SK-N-SH (cell line): ENCODE measurements around the gene PHKG2. TPM values are rescaled to one million over a fixed set of nuclear protein-coding genes. Genes with fewer than 3 reads are reported as not detected.
A peak's percentile ranks its signal among the peaks of the same experiment; 100 is the strongest.

ENCODE experiments used
- CTCF ChIA-PET: fragments of 300-600, 350-600 bp; formaldehyde crosslinking; extraction: SDS; loops from one replicate; lab custom pipeline; 2021; lab: Yijun Ruan, JAX
- POLR2A ChIA-PET: fragments of 350-600 bp; sonication (Branson Sonifier 250); formaldehyde crosslinking; extraction: SDS; loops from one replicate; lab custom pipeline; 2020; ENCODE audit warnings: antibody characterized with exemption, inconsistent platforms; lab: Yijun Ruan, JAX
- DNase-seq: peaks from one replicate; pipeline ENCODE4 v3.0.0; 2012
- H2AFZ ChIP-seq: fragments of 200-600 bp; sonication (generic); 2 replicates; pipeline ENCODE4 v1.8.1; 2016; ENCODE audit warnings: antibody characterized with exemption, mild to moderate bottlenecking, low read depth
- H3F3A ChIP-seq: fragments of 200-600 bp; sonication (generic); replicated peaks from 2 replicates; pipeline ENCODE3; 2016; ENCODE audit warnings: antibody characterized with exemption, mild to moderate bottlenecking; ENCODE audit not compliant: insufficient read depth
- H3K27ac ChIP-seq, 2 experiments: fragments of 200-500 bp in 1 of 2; fragments of 200-600 bp in 1 of 2; sonication (Bioruptor generic) in 1 of 2; sonication (generic), shearing (Covaris generic) in 1 of 2; 2 replicates each; pipeline versions ENCODE4 v1.5.1 to v1.6.1; 2014 to 2016; ENCODE audit warnings: low read depth in 2 of 2, inconsistent platforms in 1 of 2, low read length in 1 of 2, mild to moderate bottlenecking in 1 of 2, mixed read lengths in 1 of 2
- H3K27me3 ChIP-seq: fragments of 200-600 bp; sonication (generic), shearing (Covaris generic); 2 replicates; pipeline ENCODE4 v1.6.1; 2016; ENCODE audit warnings: mixed run types; ENCODE audit not compliant: insufficient read depth
- H3K36me3 ChIP-seq, 2 experiments: fragments of 200-500 bp in 1 of 2; fragments of 200-600 bp in 1 of 2; sonication (Bioruptor generic) in 1 of 2; sonication (generic) in 1 of 2; replicated peaks in 1 of 2; 2 replicates each; pipeline versions ENCODE3 to v1.5.1; 2014 to 2016; ENCODE audit warnings: low read length in 1 of 2, mild to moderate bottlenecking in 1 of 2; ENCODE audit not compliant: insufficient read depth in 2 of 2, control insufficient read depth in 1 of 2
- H3K4me1 ChIP-seq, 2 experiments: fragments of 200-500 bp in 1 of 2; fragments of 200-600 bp in 1 of 2; sonication (Bioruptor generic) in 1 of 2; sonication (generic), shearing (Covaris generic) in 1 of 2; 2 replicates each; pipeline versions ENCODE4 v1.5.1 to v1.6.1; 2014 to 2016; ENCODE audit warnings: low read depth in 1 of 2, low read length in 1 of 2, mixed run types in 1 of 2; ENCODE audit not compliant: insufficient read depth in 2 of 2, control insufficient read depth in 1 of 2
- H3K4me2 ChIP-seq: fragments of 200-600 bp; sonication (generic), shearing (Covaris generic); 2 replicates; pipeline ENCODE4 v1.6.1; 2017; ENCODE audit warnings: mixed run types
- H3K4me3 ChIP-seq, 2 experiments: fragments of 200-500 bp in 1 of 2; fragments of 200-600 bp in 1 of 2; sonication (Bioruptor generic) in 1 of 2; sonication (generic), shearing (Covaris generic) in 1 of 2; 2 replicates each; pipeline versions ENCODE4 v1.5.1 to v1.8.1; 2014 to 2016; ENCODE audit warnings: low read depth in 2 of 2, inconsistent platforms in 1 of 2, low read length in 1 of 2, mild to moderate bottlenecking in 1 of 2, mixed read lengths in 1 of 2, moderate library complexity in 1 of 2
- H3K79me2 ChIP-seq: fragments of 200-600 bp; sonication (generic); 2 replicates; pipeline ENCODE4 v1.8.1; 2017; ENCODE audit warnings: mild to moderate bottlenecking; ENCODE audit not compliant: insufficient read depth
- H3K9ac ChIP-seq: fragments of 200-600 bp; sonication (generic); 2 replicates; pipeline ENCODE4 v1.6.1; 2017; ENCODE audit warnings: mixed run types
- H3K9me2 ChIP-seq: fragments of 200-600 bp; sonication (generic); 2 replicates; pipeline ENCODE4 v1.6.1; 2017; ENCODE audit warnings: mixed run types
- H3K9me3 ChIP-seq: fragments of 200-600 bp; sonication (generic); 2 replicates; pipeline ENCODE4 v1.6.1; 2017; ENCODE audit warnings: mixed run types, mild to moderate bottlenecking, moderate library complexity
- H4K20me1 ChIP-seq: fragments of 200-600 bp; sonication (generic); 2 replicates; pipeline ENCODE4 v1.6.1; 2017; ENCODE audit warnings: mild to moderate bottlenecking, mixed run types; ENCODE audit not compliant: insufficient read depth
- CHD2 ChIP-seq: fragments of 150-350 bp; IDR thresholded peaks from 2 replicates; pipeline ENCODE4 v1.6.1; 2018; ENCODE audit warnings: low read length; ENCODE audit not compliant: partially characterized antibody
- ELF1 ChIP-seq: IDR thresholded peaks from 2 replicates; pipeline ENCODE4 v1.4.0; 2012
- EP300 ChIP-seq, 2 experiments: IDR thresholded peaks; 2 replicates each; pipeline versions ENCODE4 v1.4.0 to v1.6.1; 2012; ENCODE audit warnings: borderline replicate concordance in 1 of 2, low read depth in 1 of 2, low read length in 1 of 2
- FOSL2 ChIP-seq: IDR thresholded peaks from 2 replicates; pipeline ENCODE4 v1.4.0; 2012; ENCODE audit warnings: low read depth, mild to moderate bottlenecking, moderate library complexity, borderline replicate concordance
- FOXJ3 ChIP-seq: sonication (generic); formaldehyde crosslinking; IDR thresholded peaks from 2 replicates; pipeline ENCODE4 v1.5.1; 2020; ENCODE audit warnings: mild to moderate bottlenecking, missing genetic modification reagents
- FOXM1 ChIP-seq: IDR thresholded peaks from 2 replicates; pipeline ENCODE4 v1.4.0; 2012; ENCODE audit warnings: low read depth, mild to moderate bottlenecking
- GABPA ChIP-seq: IDR thresholded peaks from 2 replicates; pipeline ENCODE4 v1.4.0; 2012; ENCODE audit warnings: low read depth, mild to moderate bottlenecking
- GATA2 ChIP-seq: sonication (generic); formaldehyde crosslinking; IDR thresholded peaks from 2 replicates; pipeline ENCODE4 v1.5.0; 2020; ENCODE audit warnings: mild to moderate bottlenecking, missing genetic modification reagents
- JUND ChIP-seq: IDR thresholded peaks from 2 replicates; pipeline ENCODE4 v1.4.0; 2012
- MEF2A ChIP-seq: IDR thresholded peaks from 2 replicates; pipeline ENCODE4 v1.4.0; 2012; ENCODE audit warnings: low read depth, borderline replicate concordance
- MXI1 ChIP-seq: IDR thresholded peaks from 2 replicates; pipeline ENCODE4 v1.6.1; 2012; ENCODE audit warnings: mild to moderate bottlenecking, low read depth, low read length, improper control_type of control experiment
- POLR2AphosphoS5 ChIP-seq: IDR thresholded peaks from 2 replicates; pipeline ENCODE4 v1.6.1; 2012; ENCODE audit warnings: low read depth, low read length
- RAD21 ChIP-seq: IDR thresholded peaks from 2 replicates; pipeline ENCODE4 v1.6.1; 2012; ENCODE audit warnings: mild to moderate bottlenecking, low read length
- SMC3 ChIP-seq: IDR thresholded peaks from 2 replicates; pipeline ENCODE4 v1.6.1; 2012; ENCODE audit warnings: low read depth, low read length, improper control_type of control experiment
- TAF1 ChIP-seq: IDR thresholded peaks from 2 replicates; pipeline ENCODE4 v1.6.1; 2012; ENCODE audit warnings: low read depth, mild to moderate bottlenecking, low read length, moderate library complexity, borderline replicate concordance
- TCF12 ChIP-seq: IDR thresholded peaks from 2 replicates; pipeline ENCODE4 v1.4.0; 2012
- TEAD4 ChIP-seq: IDR thresholded peaks from 2 replicates; pipeline ENCODE4 v1.4.0; 2012; ENCODE audit warnings: mild to moderate bottlenecking, borderline replicate concordance; ENCODE audit not compliant: insufficient read depth
- YY1 ChIP-seq: IDR thresholded peaks from 2 replicates; pipeline ENCODE4 v1.4.0; 2012; ENCODE audit warnings: low read depth, mild to moderate bottlenecking
- WGBS: methylation state at CpG from one replicate; pipeline ENCODE4 v1.1.6; 2017; ENCODE audit warnings: low lambda C conversion rate; 5-methylcytosine and 5-hydroxymethylcytosine counted together
- polyA plus RNA-seq, 3 experiments: library from polyadenylated mRNA; depleted of rRNA; stranded (reverse); fragments of >200 nt; gene quantifications; 2 replicates each; pipeline ENCODE4 v1.2.3, GENCODE V29; 2012
- TF ChIP-seq, protein P1 (sequence below): fragments of 200-600 bp; sonication (generic); IDR thresholded peaks from 2 replicates; pipeline ENCODE4 v1.6.1; 2017; ENCODE audit warnings: antibody characterized with exemption, mild to moderate bottlenecking, moderate library complexity
- TF ChIP-seq, protein P2 (sequence below): IDR thresholded peaks from 2 replicates; pipeline ENCODE4 v1.6.1; 2012; ENCODE audit warnings: mild to moderate bottlenecking, low read depth, low read length, moderate library complexity
- TF ChIP-seq, protein P3 (sequence below): IDR thresholded peaks from 2 replicates; pipeline ENCODE4 v1.4.0; 2012; ENCODE audit warnings: low read depth, borderline replicate concordance
- TF ChIP-seq, protein P4 (sequence below): IDR thresholded peaks from 2 replicates; pipeline ENCODE4; 2012
- TF ChIP-seq, protein P5 (sequence below): IDR thresholded peaks from 2 replicates; pipeline ENCODE4 v1.4.0; 2012; ENCODE audit warnings: low read depth

Gene PHKG2, protein sequence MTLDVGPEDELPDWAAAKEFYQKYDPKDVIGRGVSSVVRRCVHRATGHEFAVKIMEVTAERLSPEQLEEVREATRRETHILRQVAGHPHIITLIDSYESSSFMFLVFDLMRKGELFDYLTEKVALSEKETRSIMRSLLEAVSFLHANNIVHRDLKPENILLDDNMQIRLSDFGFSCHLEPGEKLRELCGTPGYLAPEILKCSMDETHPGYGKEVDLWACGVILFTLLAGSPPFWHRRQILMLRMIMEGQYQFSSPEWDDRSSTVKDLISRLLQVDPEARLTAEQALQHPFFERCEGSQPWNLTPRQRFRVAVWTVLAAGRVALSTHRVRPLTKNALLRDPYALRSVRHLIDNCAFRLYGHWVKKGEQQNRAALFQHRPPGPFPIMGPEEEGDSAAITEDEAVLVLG
- polyA plus RNA-seq (2012; rRNA removed): 45.8 and 54.2 TPM in 2 replicates
- polyA plus RNA-seq (2012; cell fraction: cytosol; rRNA removed): 17.3 and 21.5 TPM in 2 replicates
- 194 and 207 TPM in 2 replicates for polyA plus RNA-seq (2012; cell fraction: nucleus; rRNA removed)

DNA sequence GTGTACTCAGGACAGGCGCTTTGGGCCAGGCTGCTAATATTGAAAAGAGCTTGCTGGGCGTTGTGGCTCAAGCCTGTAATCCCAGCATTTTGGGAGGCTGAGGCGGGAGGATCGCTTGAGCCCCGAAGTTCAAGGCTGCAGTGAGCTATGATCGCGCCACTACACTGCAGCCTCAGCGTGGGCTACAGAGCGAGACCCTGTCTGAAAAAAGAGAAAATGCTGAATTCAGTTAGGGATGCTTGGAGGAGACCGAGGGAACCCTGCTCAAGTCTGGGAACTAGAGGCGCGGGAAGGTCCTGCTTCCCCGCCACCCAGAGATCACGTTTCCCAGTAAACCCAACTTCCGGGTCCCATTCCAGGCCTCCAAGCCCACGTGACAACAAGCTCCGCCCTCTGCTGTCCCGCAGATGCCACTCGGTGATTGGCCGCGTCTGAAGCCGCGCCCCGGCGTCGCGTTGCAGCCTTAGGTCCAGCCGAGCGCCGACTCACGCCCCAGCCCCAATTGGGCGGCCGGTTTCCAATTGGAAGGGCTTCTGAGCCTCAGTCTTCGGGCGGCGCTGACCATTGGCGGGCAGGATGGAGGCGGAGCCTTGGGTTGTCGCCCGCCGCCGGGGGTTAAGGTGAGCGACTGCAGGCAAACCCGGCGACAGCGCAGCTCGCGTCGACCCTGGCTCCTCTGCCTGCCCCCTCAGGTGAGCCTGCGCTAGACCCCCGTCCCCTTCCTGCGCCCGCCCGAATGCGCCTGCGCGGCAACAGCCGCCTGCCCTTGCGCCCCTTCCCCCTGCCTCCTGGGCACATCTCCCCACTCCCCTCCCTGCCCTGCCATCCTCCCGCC is at the start of gene PHKG2:
TSS of gene PHKG2 (plus strand) at position 627 of the 835 bp plus-strand sequence. CDS start 396 bp downstream, outside the sequence.
- Histone ChIP-seq H2AFZ (peak within 1 kb of the TSS; percentile 78), H3K36me3 (peaks cover 12 to 32% of the 10 kb centered on the region in 2 experiments)
- 3% methylated on average over 24 of the region's 60 CpGs for WGBS
- no peak for TF ChIP-seq FOXJ3 (CRISPR knock-in tag)
- TF ChIP-seq YY1: no peak
- no peak for TF ChIP-seq FOSL2
- TF ChIP-seq RAD21: no peak
- peak; percentile 99 for TF ChIP-seq MXI1
- no peak for TF ChIP-seq GATA2
- TF ChIP-seq, protein P1, sequence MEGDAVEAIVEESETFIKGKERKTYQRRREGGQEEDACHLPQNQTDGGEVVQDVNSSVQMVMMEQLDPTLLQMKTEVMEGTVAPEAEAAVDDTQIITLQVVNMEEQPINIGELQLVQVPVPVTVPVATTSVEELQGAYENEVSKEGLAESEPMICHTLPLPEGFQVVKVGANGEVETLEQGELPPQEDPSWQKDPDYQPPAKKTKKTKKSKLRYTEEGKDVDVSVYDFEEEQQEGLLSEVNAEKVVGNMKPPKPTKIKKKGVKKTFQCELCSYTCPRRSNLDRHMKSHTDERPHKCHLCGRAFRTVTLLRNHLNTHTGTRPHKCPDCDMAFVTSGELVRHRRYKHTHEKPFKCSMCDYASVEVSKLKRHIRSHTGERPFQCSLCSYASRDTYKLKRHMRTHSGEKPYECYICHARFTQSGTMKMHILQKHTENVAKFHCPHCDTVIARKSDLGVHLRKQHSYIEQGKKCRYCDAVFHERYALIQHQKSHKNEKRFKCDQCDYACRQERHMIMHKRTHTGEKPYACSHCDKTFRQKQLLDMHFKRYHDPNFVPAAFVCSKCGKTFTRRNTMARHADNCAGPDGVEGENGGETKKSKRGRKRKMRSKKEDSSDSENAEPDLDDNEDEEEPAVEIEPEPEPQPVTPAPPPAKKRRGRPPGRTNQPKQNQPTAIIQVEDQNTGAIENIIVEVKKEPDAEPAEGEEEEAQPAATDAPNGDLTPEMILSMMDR: no peak
- TF ChIP-seq, protein P2, sequence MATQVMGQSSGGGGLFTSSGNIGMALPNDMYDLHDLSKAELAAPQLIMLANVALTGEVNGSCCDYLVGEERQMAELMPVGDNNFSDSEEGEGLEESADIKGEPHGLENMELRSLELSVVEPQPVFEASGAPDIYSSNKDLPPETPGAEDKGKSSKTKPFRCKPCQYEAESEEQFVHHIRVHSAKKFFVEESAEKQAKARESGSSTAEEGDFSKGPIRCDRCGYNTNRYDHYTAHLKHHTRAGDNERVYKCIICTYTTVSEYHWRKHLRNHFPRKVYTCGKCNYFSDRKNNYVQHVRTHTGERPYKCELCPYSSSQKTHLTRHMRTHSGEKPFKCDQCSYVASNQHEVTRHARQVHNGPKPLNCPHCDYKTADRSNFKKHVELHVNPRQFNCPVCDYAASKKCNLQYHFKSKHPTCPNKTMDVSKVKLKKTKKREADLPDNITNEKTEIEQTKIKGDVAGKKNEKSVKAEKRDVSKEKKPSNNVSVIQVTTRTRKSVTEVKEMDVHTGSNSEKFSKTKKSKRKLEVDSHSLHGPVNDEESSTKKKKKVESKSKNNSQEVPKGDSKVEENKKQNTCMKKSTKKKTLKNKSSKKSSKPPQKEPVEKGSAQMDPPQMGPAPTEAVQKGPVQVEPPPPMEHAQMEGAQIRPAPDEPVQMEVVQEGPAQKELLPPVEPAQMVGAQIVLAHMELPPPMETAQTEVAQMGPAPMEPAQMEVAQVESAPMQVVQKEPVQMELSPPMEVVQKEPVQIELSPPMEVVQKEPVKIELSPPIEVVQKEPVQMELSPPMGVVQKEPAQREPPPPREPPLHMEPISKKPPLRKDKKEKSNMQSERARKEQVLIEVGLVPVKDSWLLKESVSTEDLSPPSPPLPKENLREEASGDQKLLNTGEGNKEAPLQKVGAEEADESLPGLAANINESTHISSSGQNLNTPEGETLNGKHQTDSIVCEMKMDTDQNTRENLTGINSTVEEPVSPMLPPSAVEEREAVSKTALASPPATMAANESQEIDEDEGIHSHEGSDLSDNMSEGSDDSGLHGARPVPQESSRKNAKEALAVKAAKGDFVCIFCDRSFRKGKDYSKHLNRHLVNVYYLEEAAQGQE: 0 out of 2 replicates have a peak, but pooled peaks have one; percentile 31
- no peak for TF ChIP-seq MEF2A
- peak; percentile 48; the same call in 1 of the 2 replicates for TF ChIP-seq GABPA
- TF ChIP-seq EP300 (IDR thresholded peaks at IDR 0.05; ENCODE audit: borderline replicate concordance in 1 of 2, low read depth in 1 of 2, low read length in 1 of 2): no peak
- TF ChIP-seq TEAD4: no peak
- TF ChIP-seq JUND: no peak
- TF ChIP-seq SMC3: no peak
- TF ChIP-seq, protein P3, sequence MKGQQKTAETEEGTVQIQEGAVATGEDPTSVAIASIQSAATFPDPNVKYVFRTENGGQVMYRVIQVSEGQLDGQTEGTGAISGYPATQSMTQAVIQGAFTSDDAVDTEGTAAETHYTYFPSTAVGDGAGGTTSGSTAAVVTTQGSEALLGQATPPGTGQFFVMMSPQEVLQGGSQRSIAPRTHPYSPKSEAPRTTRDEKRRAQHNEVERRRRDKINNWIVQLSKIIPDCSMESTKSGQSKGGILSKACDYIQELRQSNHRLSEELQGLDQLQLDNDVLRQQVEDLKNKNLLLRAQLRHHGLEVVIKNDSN: peak; percentile 91
- TF ChIP-seq, protein P4, sequence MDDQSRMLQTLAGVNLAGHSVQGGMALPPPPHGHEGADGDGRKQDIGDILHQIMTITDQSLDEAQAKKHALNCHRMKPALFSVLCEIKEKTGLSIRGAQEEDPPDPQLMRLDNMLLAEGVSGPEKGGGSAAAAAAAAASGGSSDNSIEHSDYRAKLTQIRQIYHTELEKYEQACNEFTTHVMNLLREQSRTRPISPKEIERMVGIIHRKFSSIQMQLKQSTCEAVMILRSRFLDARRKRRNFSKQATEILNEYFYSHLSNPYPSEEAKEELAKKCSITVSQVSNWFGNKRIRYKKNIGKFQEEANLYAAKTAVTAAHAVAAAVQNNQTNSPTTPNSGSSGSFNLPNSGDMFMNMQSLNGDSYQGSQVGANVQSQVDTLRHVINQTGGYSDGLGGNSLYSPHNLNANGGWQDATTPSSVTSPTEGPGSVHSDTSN: no peak
- TF ChIP-seq ELF1: peak; percentile 98
- TF ChIP-seq CHD2: peak; percentile 69
- TF ChIP-seq TAF1: peak; percentile 92
- peak; percentile 91 for TF ChIP-seq POLR2AphosphoS5
- TF ChIP-seq TCF12: no peak; the same call in 1 of the 2 replicates
- TF ChIP-seq, protein P5, sequence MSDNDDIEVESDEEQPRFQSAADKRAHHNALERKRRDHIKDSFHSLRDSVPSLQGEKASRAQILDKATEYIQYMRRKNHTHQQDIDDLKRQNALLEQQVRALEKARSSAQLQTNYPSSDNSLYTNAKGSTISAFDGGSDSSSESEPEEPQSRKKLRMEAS: peak; percentile 92
- no peak for TF ChIP-seq FOXM1

More for the DNA sequence above, at the start of gene PHKG2:
- H3K4me1 ChIP-seq: peaks cover 5 to 8% of the 10 kb centered on the region in 2 experiments; a peak in 2 of 4 replicates
- peak within 1 kb of the TSS; percentile 69 for H3K9ac ChIP-seq
- H3K27ac ChIP-seq: peak within 1 kb of the TSS; percentile 76 to 83
- peak within 1 kb of the TSS; percentile 69 to 74 for H3K4me3 ChIP-seq
- H4K20me1 ChIP-seq: no peaks in the 10 kb centered on the region
- peaks cover 19% of the 10 kb centered on the region for H3F3A ChIP-seq
- DNase-seq: peak; percentile 96
- H3K9me2 ChIP-seq: no peaks in the 10 kb centered on the region
- peak within 1 kb of the TSS; percentile 82 for H3K4me2 ChIP-seq
- H3K9me3 ChIP-seq: no peaks in the 10 kb centered on the region
- H3K79me2 ChIP-seq: peaks cover 21% of the 10 kb centered on the region
- CTCF ChIA-PET: interaction anchor here (1.2 kb wide), 2 partner anchors 20 to 194 kb away, joined by 5 to 6 read pairs; no protein-coding TSS in a partner anchor
- no peaks in the 10 kb centered on the region for H3K27me3 ChIP-seq
- POLR2A ChIA-PET: interaction anchor here (0.5 to 2.1 kb wide), 15 partner anchors 10 to 127 kb away, joined by 3 to 10 read pairs (median 4); partner anchors contain the start of genes FBRS and SRCAP
